GM18526 (cell line): ENCODE measurements around the gene TCP11.

Source experiments
- POLR2A ChIP-seq: IDR thresholded peaks from 3 replicates; pipeline ENCODE4 v1.6.1; 2011; ENCODE audit not compliant: insufficient read length; ENCODE audit errors: extremely low read depth

The TCP11 gene

DNA sequence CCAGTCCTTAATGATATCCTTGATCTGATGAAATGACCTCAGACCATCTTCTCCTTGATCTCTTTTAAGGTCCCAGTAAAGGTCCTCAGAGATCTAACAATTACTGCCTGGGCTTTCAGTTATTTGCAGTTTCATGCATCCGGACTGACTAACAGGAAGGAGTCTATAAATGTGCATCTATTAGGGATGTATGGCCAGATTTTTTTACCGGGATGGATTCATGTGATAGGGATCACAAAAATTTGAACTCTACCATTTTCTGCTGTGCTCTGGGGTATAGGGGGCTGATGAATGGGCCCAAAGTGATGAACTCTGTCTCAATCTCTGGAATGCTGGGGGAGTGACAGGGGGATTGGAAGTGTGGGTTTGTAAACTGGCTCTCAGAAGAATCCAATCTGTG, 36.5 kb upstream of the TCP11 start:
- TF ChIP-seq POLR2A = no peak

- TF ChIP-seq POLR2A = no peak
Observed at GRCh38 chr6:35177157-35177556, 36.0 kb upstream of the TCP11 start.

DNA sequence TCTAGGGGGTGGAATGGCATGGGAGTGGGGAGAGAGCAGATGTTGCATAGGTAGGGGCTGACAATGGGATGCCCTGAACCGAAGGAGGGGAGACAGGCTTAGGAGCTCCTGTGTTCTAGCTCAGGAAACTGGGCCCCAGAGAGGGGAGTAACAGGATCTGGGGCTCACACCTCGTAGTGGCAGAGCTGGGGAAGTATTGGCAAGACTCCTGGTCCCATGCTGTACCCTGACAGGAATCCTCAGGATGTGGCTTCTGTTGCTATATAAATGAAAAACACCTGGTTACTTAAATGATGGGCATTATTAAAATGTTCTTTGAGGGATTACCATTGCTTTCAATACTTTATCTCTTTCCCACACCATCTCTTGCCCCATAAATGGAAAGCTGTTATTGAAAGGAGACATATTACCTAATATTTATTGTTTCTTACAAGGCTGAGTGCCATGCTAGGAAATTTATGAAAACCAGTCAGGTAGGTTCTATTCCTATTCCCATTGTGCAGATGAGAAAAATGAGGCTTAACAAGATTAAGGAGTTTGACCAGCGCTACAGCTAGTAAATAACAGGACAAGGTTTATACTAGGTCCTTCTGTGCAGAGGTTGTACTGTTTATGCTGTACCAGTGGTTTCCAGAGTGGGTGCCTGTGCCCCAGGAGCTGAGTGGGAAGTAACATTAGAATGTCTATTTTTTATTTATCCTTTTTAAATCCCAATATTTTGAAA, 35.3 kb upstream of the TCP11 start:
- TF ChIP-seq POLR2A = no peak

GRCh38 chr6:35174501-35174900, 33.4 kb upstream of the TCP11 start:
- TF ChIP-seq POLR2A = no peak

- no peak for TF ChIP-seq POLR2A
Observed at GRCh38 chr6:35174088-35174434, 32.9 kb upstream of the TCP11 start.

- TF ChIP-seq POLR2A = no peak
Observed at GRCh38 chr6:35173427-35174087, 32.4 kb upstream of the TCP11 start.

- TF ChIP-seq POLR2A = no peak
Observed at GRCh38 chr6:35173044-35173426, 31.9 kb upstream of the TCP11 start.

GRCh38 chr6:35170891-35171290, 29.8 kb upstream of the TCP11 start:
- TF ChIP-seq POLR2A = no peak

DNA sequence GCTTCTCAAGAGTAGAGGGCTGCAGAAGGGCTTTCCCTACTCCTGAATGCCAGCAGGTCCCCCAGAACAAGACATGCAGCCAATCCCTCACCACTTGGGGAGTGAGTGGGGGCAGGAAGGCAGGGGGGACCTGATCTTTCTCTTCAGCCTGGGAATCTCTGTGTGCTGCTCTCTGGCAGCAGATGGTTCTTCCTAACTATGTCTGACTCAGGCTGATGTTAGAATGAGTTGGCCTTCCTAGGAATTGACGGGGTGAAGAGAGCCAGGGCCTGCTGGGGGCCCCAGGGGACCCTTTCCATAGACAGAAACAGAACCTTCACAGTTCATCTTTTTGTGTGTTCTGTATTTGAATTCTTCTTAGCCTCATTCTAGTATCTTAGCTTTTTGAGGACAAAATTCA, 29.0 kb upstream of the TCP11 start:
- TF ChIP-seq POLR2A = no peak

DNA sequence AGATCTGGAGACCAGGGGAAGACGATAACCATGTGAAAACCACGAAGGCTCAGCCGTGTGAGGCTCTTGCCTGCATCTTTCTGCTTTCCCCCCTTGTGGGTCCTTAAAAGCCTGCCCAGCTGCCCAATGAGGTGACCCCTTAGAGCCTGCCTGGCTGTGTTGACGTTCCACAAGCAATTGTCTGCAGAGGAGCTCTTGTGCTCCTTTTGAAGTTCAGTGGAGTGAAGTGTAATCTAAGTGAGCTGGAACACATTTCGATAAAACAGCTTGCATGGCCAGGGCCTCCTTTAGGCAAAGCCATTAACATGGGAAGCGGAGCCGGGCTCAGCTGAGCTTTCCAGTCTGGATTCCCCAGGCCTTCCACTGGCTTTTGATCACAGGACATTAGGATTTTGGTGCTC, 27.3 kb upstream of the TCP11 start:
- TF ChIP-seq POLR2A = no peak

- no peak for TF ChIP-seq POLR2A
Observed at GRCh38 chr6:35167505-35167904, 26.4 kb upstream of the TCP11 start.

DNA sequence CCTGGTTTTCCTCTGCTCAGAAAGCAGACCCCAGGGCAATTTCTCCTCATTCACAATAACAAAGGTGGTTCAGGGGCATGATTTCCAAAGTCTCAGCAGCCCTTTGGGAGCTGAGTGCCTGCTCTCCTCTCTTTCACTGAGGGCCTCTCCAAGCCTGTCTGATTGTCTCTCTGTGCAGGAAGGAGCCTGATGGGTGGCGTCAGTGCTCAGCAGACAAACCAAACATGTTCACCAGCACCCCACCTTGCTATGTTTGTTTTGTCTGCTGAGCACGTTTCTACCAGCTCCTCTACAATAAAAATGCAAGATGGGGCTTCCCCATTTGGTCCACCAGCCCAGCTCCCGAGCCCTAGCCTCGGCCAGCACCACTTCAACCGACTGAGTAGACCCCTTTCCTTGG, 25.4 kb upstream of the TCP11 start:
- no peak for TF ChIP-seq POLR2A

- no peak for TF ChIP-seq POLR2A
Observed at GRCh38 chr6:35166116-35166515, 25.0 kb upstream of the TCP11 start.

DNA sequence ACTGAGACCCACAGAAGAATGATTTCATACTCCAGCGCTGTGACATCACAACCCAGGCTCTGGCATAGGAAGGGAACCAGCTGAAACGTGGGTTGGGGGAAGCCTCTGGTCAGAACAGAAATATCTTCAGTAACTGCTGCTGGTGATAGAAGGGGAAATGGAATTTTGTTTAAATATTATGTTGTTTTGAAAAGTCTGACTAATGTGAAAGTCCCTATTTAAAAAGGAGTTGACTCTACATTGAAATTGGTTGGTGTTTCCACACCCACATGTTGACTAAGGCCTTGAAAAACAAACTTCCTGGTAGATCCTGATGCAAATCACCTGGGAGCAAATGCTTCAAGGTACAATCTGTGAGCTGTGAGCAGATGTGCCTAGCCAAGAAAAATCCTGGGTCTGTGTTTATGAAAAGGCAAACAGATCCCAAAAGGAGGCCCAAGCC, 24.5 kb upstream of the TCP11 start:
- TF ChIP-seq POLR2A = no peak

GRCh38 chr6:35164868-35165267, 23.7 kb upstream of the TCP11 start:
- TF ChIP-seq POLR2A = no peak

DNA sequence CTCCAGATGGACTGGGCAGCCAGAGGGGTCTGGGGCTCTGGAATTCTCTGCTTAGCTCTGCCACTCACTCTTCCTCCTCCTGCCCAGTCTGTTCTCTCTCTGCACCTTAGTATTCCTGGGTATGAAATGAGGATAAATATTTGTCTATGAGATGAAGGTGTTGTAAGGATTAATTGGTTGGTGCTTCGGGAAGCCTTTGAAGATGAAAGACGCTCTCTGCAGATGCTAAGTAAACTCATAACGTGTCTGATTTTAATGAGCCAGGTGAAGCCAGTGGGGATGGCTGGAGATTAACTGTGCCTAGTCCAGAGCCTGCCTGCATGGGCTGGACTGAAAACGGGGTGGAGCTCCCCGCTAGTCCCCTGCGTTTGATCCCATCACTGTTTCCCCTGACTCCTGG, 23.1 kb upstream of the TCP11 start:
- TF ChIP-seq POLR2A = no peak

GRCh38 chr6:35163836-35164235, 22.7 kb upstream of the TCP11 start:
- no peak for TF ChIP-seq POLR2A
